Lung (tissue), 12 donors: ENCODE data around the gene FAT2. TPM values are rescaled to one million over a fixed set of nuclear protein-coding genes. Genes with fewer than 3 reads are reported as not detected.

Experiments used
- ATAC-seq: fragments of 200-7000 bp; cut with Tn5 transposase; one replicate; pipeline ENCODE4 v1.9.1; 2020; ENCODE audit warnings: moderate number of reproducible peaks; ENCODE audit not compliant: insufficient read depth, low FRiP score
- DNase-seq, 3 donors: peaks; one replicate each; pipeline ENCODE4 v3.0.0-alpha.2; 2013 to 2017
- H3K27ac ChIP-seq, 2 donors: one replicate each; pipeline ENCODE4 v1.5.1; 2013; ENCODE audit warnings: mild to moderate bottlenecking in 2 of 2, moderate library complexity in 2 of 2, control low read depth in 1 of 2, inconsistent platforms in 1 of 2, low read depth in 1 of 2, low read length in 1 of 2
- H3K27me3 ChIP-seq, 3 donors: one replicate each; pipeline ENCODE4 v1.5.1; 2013; ENCODE audit warnings: low read length in 2 of 3; ENCODE audit not compliant: control insufficient read depth in 3 of 3, insufficient read depth in 3 of 3
- H3K36me3 ChIP-seq, 4 donors: one replicate each; pipeline ENCODE4 v1.5.1; 2013; ENCODE audit warnings: low read length in 4 of 4, mild to moderate bottlenecking in 1 of 4, moderate library complexity in 1 of 4; ENCODE audit not compliant: control insufficient read depth in 4 of 4, insufficient read depth in 4 of 4
- H3K4me1 ChIP-seq, 5 donors: one replicate each; pipeline ENCODE4 v1.5.1; 2013; ENCODE audit warnings: low read length in 5 of 5, mild to moderate bottlenecking in 2 of 5, moderate library complexity in 1 of 5; ENCODE audit not compliant: control insufficient read depth in 5 of 5, insufficient read depth in 5 of 5
- H3K4me3 ChIP-seq: one replicate; pipeline ENCODE4 v1.5.1; 2013; ENCODE audit warnings: mild to moderate bottlenecking, control low read depth, moderate library complexity
- H3K9ac ChIP-seq, 2 donors: one replicate each; pipeline ENCODE4 v1.5.1; 2013; ENCODE audit warnings: low read length in 2 of 2, control low read depth in 1 of 2; ENCODE audit not compliant: insufficient read depth in 1 of 2
- H3K9me3 ChIP-seq, 4 donors: one replicate each; pipeline ENCODE4 v1.5.1; 2013; ENCODE audit warnings: low read length in 3 of 4, mild to moderate bottlenecking in 1 of 4, moderate library complexity in 1 of 4; ENCODE audit not compliant: control insufficient read depth in 4 of 4, insufficient read depth in 3 of 4
- WGBS, 2 donors: extraction: QIAGEN DNeasy Blood & Tissue Kit; methylation state at CpG; one replicate each; pipeline ENCODE4 v1.1.7; 2013; 5-methylcytosine and 5-hydroxymethylcytosine counted together
- polyA plus RNA-seq, 2 donors: library from polyadenylated mRNA; stranded (reverse); fragments of 200-250 nt; gene quantifications; one replicate each; pipeline ENCODE4 v1.2.1, GENCODE V29; 2013
- total RNA-seq, 2 donors: library from RNA; depleted of rRNA in 1 of 2; stranded (reverse); fragments of >200 nt in 1 of 2; gene quantifications; one replicate each; pipeline ENCODE4 v1.2.1, GENCODE V29; 2014 to 2021
- TF ChIP-seq, protein P1 (sequence below): IDR thresholded peaks from 2 replicates; pipeline ENCODE4 v1.5.1; 2012; ENCODE audit warnings: mild to moderate bottlenecking; ENCODE audit errors: control extremely low read depth, extremely low read depth
- donor health status: control.
- donor health status: control.
- donor health status: Bipolar disorder and iron deficiency.
- donor health status: healthy.
- donor health status: DM: yes; HTN: yes; CAD: no.

The FAT2 gene
- total and polyA plus RNA-seq, 4 donors = 0.24 to 3.1 (median 0.67) TPM

DNA sequence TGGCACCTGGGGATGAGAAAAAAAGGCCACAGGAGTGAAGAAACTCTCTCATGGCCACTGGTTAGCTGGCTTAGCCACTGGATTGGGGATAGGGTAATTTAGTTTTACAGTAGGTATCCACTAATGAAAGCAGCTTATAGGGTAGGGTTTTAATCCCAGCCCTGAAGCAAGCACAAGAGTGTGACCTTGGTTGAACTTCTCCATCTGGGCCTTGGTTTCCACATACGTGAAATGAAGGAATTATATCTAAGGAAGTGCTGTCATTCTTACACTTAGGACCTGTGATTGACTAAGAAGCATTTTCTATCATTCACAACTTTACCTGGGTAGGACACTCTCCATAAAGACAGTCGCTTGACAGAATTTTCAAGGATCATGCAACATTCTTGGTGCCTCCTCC, 49.6 kb downstream of the FAT2 start:
- DNase-seq = no peak
- H3K4me1 ChIP-seq = no peaks in the 10 kb centered on the region
- 70 to 71% methylated on average over 2 of the region's 2 CpGs for WGBS, 2 donors

More for the DNA sequence above, 49.6 kb downstream of the FAT2 start:
- Histone ChIP-seq H3K9ac (no peak overlapping the region), H3K27ac (no peak overlapping the region), H3K9me3 (no peaks in the 10 kb centered on the region), H3K4me3 (no peak overlapping the region), H3K36me3 (no peaks in the 10 kb centered on the region), H3K27me3 (no peaks in the 10 kb centered on the region)
- ATAC-seq = no peak
- TF ChIP-seq, protein P1, sequence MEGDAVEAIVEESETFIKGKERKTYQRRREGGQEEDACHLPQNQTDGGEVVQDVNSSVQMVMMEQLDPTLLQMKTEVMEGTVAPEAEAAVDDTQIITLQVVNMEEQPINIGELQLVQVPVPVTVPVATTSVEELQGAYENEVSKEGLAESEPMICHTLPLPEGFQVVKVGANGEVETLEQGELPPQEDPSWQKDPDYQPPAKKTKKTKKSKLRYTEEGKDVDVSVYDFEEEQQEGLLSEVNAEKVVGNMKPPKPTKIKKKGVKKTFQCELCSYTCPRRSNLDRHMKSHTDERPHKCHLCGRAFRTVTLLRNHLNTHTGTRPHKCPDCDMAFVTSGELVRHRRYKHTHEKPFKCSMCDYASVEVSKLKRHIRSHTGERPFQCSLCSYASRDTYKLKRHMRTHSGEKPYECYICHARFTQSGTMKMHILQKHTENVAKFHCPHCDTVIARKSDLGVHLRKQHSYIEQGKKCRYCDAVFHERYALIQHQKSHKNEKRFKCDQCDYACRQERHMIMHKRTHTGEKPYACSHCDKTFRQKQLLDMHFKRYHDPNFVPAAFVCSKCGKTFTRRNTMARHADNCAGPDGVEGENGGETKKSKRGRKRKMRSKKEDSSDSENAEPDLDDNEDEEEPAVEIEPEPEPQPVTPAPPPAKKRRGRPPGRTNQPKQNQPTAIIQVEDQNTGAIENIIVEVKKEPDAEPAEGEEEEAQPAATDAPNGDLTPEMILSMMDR = no peak

Other genes starting within 250 kb of the FAT2 start
- gene SLC36A2, start 243.8 kb downstream of the FAT2 start, total RNA-seq = not detected
- not detected for gene SLC36A2, start 243.8 kb downstream of the FAT2 start, polyA plus RNA-seq
- 10 to 100 TPM in 1 of 2 donors, 1 to 10 TPM in 1; 5.7 to 22.0 TPM for gene SLC36A1, start 143.7 kb downstream of the FAT2 start, total RNA-seq
- 10 to 100 TPM in 1 of 2 donors, 1 to 10 TPM in 1; 2.0 to 14.1 TPM for gene SLC36A1, start 143.7 kb downstream of the FAT2 start, polyA plus RNA-seq
- gene SPARC, start 95.6 kb upstream of the FAT2 start, total RNA-seq = 1,000 to 10,000 TPM in 1 of 2 donors, 100 to 1,000 TPM in 1; 985 to 1,186 TPM
- gene SPARC, start 95.6 kb upstream of the FAT2 start, polyA plus RNA-seq = 100 to 1,000 TPM; 145 to 850 TPM
- 10 to 100 TPM; 65.1 to 96.8 TPM for gene ATOX1, start 167.3 kb upstream of the FAT2 start, total RNA-seq
- gene ATOX1, start 167.3 kb upstream of the FAT2 start, polyA plus RNA-seq = 100 to 1,000 TPM; 145 to 225 TPM
- gene G3BP1, start 180.6 kb upstream of the FAT2 start, total RNA-seq = 100 to 1,000 TPM; 134 to 171 TPM
- 10 to 100 TPM; 19.1 to 40.5 TPM for gene G3BP1, start 180.6 kb upstream of the FAT2 start, polyA plus RNA-seq